ENCODE measurements around the gene PRR33. TPM values are rescaled to one million over a fixed set of nuclear protein-coding genes. Genes with fewer than 3 reads are reported as not detected.
"Not testable (repeated sequence)": the region's sequence is repeated elsewhere in the genome, so short reads cannot be mapped to it uniquely, and the experiment has no call there.

The PRR33 gene
- total RNA-seq (2014; rRNA removed; shearing (Covaris generic); ENCODE audit: low replicate concordance): not detected in 2 replicates

DNA sequence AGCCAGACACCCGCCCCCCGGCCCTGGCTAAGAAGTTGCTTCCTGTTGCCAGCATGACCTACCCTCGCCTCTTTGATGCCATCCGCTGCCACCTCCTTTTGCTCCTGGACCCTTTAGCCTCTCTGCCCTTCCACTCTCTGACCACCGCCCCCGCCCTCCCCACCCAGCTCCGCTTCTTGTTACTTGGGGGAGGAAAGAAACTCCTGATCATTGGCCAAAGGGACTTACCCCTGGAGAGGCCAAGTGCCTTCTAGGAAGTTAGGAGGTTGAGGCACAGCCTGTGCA, at the start of gene PRR33:
TSS of gene PRR33 (minus strand) at position 65 of the 285 bp plus-strand sequence. CDS start 1,311 bp downstream, outside the sequence.
- Histone ChIP-seq H4K20me1 (ENCODE audit: insufficient read depth, low read depth, low read length) (no peaks in the 10 kb centered on the region), H3K9me3 (ENCODE audit: low read length) (no peaks in the 10 kb centered on the region), H2AFZ (ENCODE audit: low read length) (no peak within 1 kb of the TSS), H3K4me2 (ENCODE audit: low read depth, low read length, poor library complexity, severe bottlenecking) (no peak within 1 kb of the TSS), H3K9ac (ENCODE audit: low read length) (no peak within 1 kb of the TSS), H3K4me3 (ENCODE audit: low read length) (no peak within 1 kb of the TSS), H3K4me1 (ENCODE audit: low read length) (no peaks in the 10 kb centered on the region), H3K27me3 (ENCODE audit: low read length) (no peaks in the 10 kb centered on the region), H3K9me2 (replicated peaks; ENCODE audit: insufficient read depth, low read length) (no peaks in the 10 kb centered on the region), H3K36me3 (ENCODE audit: insufficient read depth, low read length) (no peaks in the 10 kb centered on the region), H3K79me2 (ENCODE audit: low read length) (no peaks in the 10 kb centered on the region), H3K27ac (ENCODE audit: low read length) (no peak within 1 kb of the TSS)
- DNase-seq: no peak

DNA sequence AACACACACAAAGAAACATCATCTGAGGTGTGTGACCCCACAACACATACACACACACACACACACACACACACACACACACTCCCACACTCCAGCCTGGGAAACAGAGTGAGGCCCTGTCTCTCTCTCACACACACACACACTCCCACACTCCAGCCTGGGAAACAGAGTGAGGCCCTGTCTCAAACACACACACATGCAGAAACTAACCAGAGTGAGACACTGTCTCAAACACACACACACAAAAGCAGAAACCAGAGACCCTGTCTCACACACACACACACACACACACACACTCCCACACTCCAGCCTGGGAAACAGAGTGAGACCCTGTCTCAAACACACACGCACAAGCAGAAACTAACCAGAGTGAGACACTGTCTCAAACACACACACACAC, 48.1 kb upstream of the PRR33 start:
- not testable (repeated sequence) for H3K4me2 ChIP-seq (ENCODE audit: low read depth, low read length, poor library complexity, severe bottlenecking); H3K27ac ChIP-seq (ENCODE audit: low read length); H3K9me2 ChIP-seq (replicated peaks; ENCODE audit: insufficient read depth, low read length); H3K27me3 ChIP-seq (ENCODE audit: low read length); H3K36me3 ChIP-seq (ENCODE audit: insufficient read depth, low read length); H3K4me1 ChIP-seq (ENCODE audit: low read length); H2AFZ ChIP-seq (ENCODE audit: low read length); H3K79me2 ChIP-seq (ENCODE audit: low read length); H4K20me1 ChIP-seq (ENCODE audit: insufficient read depth, low read depth, low read length); DNase-seq; H3K9me3 ChIP-seq (ENCODE audit: low read length); H3K4me3 ChIP-seq (ENCODE audit: low read length); H3K9ac ChIP-seq (ENCODE audit: low read length)

DNA sequence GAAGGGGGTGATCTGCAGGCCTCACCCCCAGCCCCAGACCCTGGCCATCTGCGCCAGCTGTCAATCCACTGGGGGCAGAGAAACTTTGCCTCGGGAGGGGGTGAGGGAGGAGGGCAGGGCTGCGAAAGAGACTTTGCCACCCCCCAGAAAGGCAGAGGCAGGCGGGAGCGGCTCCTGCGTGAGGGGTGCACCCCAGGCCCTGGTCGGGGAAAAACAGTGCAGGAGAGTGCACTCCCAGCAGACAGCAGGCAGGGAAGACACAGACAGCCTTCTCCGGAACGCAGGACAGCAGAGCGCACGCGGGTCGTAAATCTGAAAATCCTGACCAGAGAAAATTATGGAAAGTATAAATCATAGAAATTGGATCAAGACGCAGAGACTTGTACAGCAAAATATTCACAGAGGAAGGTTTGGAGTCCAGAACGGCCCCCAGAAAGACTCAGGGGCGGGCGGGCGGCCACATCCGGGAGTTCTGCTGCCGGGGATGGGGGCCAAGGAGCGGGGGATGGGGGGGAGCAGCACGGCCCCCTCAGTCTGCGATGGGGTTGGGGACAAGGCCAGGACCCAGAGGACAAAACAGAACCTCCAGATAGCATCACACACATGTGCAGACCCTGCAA, 47.4 kb upstream of the PRR33 start:
- Histone ChIP-seq H3K4me1 (ENCODE audit: low read length) (no peaks in the 10 kb centered on the region), H3K79me2 (ENCODE audit: low read length) (no peaks in the 10 kb centered on the region), H3K4me2 (ENCODE audit: low read depth, low read length, poor library complexity, severe bottlenecking) (no peak overlapping the region), H3K9me3 (ENCODE audit: low read length) (no peaks in the 10 kb centered on the region), H3K9ac (ENCODE audit: low read length) (no peak overlapping the region), H3K27me3 (ENCODE audit: low read length) (no peaks in the 10 kb centered on the region), H2AFZ (ENCODE audit: low read length) (no peak overlapping the region), H3K36me3 (ENCODE audit: insufficient read depth, low read length) (no peaks in the 10 kb centered on the region), H4K20me1 (ENCODE audit: insufficient read depth, low read depth, low read length) (no peaks in the 10 kb centered on the region), H3K9me2 (replicated peaks; ENCODE audit: insufficient read depth, low read length) (no peaks in the 10 kb centered on the region), H3K27ac (ENCODE audit: low read length) (no peak overlapping the region), H3K4me3 (ENCODE audit: low read length) (no peak overlapping the region)
- DNase-seq: no peak

DNA sequence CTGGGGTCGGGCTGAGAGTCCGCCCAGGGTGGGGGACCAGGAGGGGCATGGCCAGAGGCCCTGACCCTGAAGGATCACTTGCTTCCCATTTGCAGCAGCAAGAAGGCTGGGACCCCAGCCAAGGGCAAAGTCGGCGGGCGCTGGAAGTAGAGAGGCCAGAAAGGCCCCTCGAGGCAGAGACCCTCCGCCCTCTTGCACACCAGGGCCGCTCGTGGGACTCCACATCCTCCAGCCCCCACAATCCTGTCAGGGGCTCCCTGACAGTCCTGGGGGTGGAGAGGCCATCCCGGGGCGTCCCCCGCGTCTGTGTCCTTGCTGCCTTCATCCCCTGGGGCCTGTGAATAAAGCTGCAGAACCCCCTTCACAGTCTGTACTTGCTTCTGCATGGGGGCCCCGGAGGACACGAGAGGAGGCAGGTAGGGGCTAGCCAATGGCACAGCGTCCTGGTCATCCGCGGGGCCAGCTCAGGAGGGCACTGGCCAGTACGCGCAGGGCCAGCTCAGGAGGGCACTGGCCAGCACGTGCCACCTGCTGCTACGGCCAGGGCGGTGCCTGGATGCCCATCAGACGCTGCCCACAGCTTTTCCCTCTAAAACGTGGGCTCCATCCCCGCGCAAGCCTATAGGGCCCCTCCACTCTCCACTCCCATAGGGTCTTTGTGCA, 46.8 kb upstream of the PRR33 start:
- no peak overlapping the region for H3K9ac ChIP-seq (ENCODE audit: low read length)
- H3K9me2 ChIP-seq (replicated peaks; ENCODE audit: insufficient read depth, low read length): no peaks in the 10 kb centered on the region
- H4K20me1 ChIP-seq (ENCODE audit: insufficient read depth, low read depth, low read length): no peaks in the 10 kb centered on the region
- no peak overlapping the region for H2AFZ ChIP-seq (ENCODE audit: low read length)
- H3K9me3 ChIP-seq (ENCODE audit: low read length): no peaks in the 10 kb centered on the region
- no peaks in the 10 kb centered on the region for H3K79me2 ChIP-seq (ENCODE audit: low read length)
- no peak overlapping the region for H3K27ac ChIP-seq (ENCODE audit: low read length)
- no peak for DNase-seq
- H3K4me2 ChIP-seq (ENCODE audit: low read depth, low read length, poor library complexity, severe bottlenecking): no peak overlapping the region
- H3K27me3 ChIP-seq (ENCODE audit: low read length): no peaks in the 10 kb centered on the region
- H3K36me3 ChIP-seq (ENCODE audit: insufficient read depth, low read length): no peaks in the 10 kb centered on the region
- no peaks in the 10 kb centered on the region for H3K4me1 ChIP-seq (ENCODE audit: low read length)
- H3K4me3 ChIP-seq (ENCODE audit: low read length): no peak overlapping the region

DNA sequence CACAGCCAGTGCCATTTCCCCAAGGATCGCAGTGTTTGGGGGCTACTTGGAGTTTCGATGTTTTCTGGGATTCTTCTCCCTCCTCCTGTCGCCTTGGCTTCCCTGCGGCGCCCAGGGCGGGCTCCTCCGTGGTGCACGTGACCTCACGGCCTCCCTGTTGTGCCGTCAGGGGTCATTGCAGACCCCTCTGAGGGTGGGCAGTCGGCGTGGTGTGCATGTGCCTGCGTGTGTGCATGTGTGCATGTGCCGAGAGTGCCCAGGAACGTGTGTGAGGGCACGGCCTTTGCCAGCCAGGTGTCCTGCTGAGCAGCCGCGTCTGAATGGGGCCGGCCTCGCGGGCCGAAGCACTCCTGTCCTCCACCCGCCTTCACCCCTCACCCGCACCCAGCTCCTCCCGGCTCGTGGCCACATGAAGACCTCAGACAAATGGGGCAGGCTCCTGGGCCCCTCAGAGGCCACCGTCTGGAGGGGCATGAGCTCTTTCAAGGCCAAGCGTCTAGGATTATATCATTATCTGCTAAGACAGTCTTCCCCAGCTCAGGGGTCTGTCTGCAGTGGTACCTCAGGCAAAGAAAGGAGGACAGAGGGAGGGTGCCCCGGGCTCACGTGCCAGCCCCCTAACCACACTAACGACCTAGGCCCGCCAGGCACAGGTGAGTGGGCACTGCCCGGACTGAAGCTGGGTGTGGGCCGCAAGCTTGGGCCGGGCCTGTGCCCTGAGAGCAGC, 46.1 kb upstream of the PRR33 start:
- Histone ChIP-seq H2AFZ (ENCODE audit: low read length) (no peak overlapping the region), H4K20me1 (ENCODE audit: insufficient read depth, low read depth, low read length) (no peaks in the 10 kb centered on the region), H3K27me3 (ENCODE audit: low read length) (no peaks in the 10 kb centered on the region), H3K9me2 (replicated peaks; ENCODE audit: insufficient read depth, low read length) (no peaks in the 10 kb centered on the region), H3K4me1 (ENCODE audit: low read length) (no peaks in the 10 kb centered on the region), H3K9me3 (ENCODE audit: low read length) (no peaks in the 10 kb centered on the region), H3K9ac (ENCODE audit: low read length) (no peak overlapping the region), H3K79me2 (ENCODE audit: low read length) (no peaks in the 10 kb centered on the region), H3K27ac (ENCODE audit: low read length) (no peak overlapping the region), H3K36me3 (ENCODE audit: insufficient read depth, low read length) (no peaks in the 10 kb centered on the region), H3K4me2 (ENCODE audit: low read depth, low read length, poor library complexity, severe bottlenecking) (no peak overlapping the region), H3K4me3 (ENCODE audit: low read length) (no peak overlapping the region)
- no peak for DNase-seq

DNA sequence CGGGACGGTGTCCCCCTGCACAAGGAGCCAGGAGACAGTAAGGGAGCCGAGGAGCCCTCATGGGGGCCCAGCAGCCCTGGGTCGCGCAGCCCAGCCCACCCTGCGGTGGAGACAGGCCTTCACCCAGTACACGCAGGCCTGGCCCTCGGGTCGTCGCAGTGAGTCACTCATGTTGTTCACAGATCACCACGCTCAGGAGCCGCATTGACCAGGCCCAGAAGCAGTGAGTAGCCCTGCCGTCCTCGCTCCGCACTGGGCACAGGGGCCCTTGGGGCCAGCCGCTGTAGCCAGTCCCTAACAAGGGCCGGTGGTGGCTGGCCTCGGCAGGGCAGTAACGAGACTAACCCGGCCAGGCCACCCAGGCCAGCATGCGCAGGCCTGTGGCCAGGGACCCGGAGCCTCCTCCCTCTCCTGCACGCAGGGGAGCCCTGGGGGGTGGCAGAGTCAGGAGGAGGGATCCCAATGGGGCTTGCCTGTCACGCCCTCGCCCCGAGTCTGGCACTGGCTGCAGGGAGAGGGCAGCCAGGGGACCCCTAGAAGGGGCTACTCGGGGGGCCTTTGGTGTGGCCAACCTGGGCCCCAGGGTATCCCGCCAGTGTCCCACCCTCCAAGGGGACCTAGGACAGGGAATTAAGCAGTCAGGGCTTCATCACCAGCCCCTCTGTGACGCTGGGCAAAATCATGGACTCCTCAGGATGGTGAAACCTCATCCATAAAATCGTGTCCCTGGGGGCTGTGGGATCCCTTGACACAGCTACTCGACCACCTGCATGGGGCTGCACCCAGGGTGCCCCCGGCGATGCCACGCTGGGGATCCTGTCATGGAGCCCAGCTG, 45.3 kb upstream of the PRR33 start:
- Histone ChIP-seq H3K9me2 (replicated peaks; ENCODE audit: insufficient read depth, low read length) (no peaks in the 10 kb centered on the region), H3K27ac (ENCODE audit: low read length) (no peak overlapping the region), H3K27me3 (ENCODE audit: low read length) (no peaks in the 10 kb centered on the region), H3K79me2 (ENCODE audit: low read length) (no peaks in the 10 kb centered on the region), H3K4me1 (ENCODE audit: low read length) (no peaks in the 10 kb centered on the region), H3K4me2 (ENCODE audit: low read depth, low read length, poor library complexity, severe bottlenecking) (no peak overlapping the region), H3K36me3 (ENCODE audit: insufficient read depth, low read length) (no peaks in the 10 kb centered on the region), H2AFZ (ENCODE audit: low read length) (no peak overlapping the region), H3K9me3 (ENCODE audit: low read length) (no peaks in the 10 kb centered on the region), H3K4me3 (ENCODE audit: low read length) (no peak overlapping the region), H3K9ac (ENCODE audit: low read length) (no peak overlapping the region), H4K20me1 (ENCODE audit: insufficient read depth, low read depth, low read length) (no peaks in the 10 kb centered on the region)
- DNase-seq: no peak

DNA sequence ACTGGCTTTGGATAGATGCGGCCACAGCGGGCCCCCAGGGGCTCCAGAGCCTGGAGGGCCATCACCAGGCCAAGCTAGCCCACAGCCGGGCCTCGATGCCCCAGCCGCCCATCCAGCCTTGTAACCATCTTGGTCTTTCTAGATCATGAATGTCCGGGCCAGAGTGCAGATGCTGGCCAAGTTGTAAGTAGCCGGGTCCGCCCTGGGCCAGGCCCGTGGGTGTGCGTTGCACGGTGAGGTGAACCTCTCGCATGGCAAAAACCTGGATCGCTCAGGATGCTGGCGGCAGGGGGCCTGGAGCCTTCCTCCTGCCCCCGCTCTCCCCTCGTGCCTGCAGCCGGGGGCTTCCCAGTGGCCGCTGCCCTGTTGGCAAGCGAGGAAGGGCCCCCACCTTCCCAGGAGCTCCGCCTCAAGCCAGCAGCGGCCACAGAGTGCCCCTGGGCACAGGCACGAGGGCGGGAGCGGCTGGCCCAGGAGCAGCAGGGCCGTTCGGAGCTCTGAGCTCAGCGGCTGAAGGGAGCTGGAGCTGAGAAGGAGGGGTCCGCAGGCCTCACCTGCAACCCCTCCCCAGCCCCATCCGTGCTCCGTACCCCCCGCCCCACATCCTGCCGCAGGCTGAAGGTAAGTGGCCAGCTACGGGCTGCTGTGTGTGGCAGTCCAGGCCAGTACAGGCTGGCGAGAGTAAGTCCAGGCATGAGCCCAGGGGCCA, 44.5 kb upstream of the PRR33 start:
- no peak overlapping the region for H3K27ac ChIP-seq (ENCODE audit: low read length)
- H3K9ac ChIP-seq (ENCODE audit: low read length): no peak overlapping the region
- no peaks in the 10 kb centered on the region for H3K9me3 ChIP-seq (ENCODE audit: low read length)
- no peak overlapping the region for H3K4me3 ChIP-seq (ENCODE audit: low read length)
- DNase-seq: no peak
- H3K9me2 ChIP-seq (replicated peaks; ENCODE audit: insufficient read depth, low read length): no peaks in the 10 kb centered on the region
- no peak overlapping the region for H2AFZ ChIP-seq (ENCODE audit: low read length)
- H3K4me1 ChIP-seq (ENCODE audit: low read length): no peaks in the 10 kb centered on the region
- H3K36me3 ChIP-seq (ENCODE audit: insufficient read depth, low read length): no peaks in the 10 kb centered on the region
- H4K20me1 ChIP-seq (ENCODE audit: insufficient read depth, low read depth, low read length): no peaks in the 10 kb centered on the region
- no peak overlapping the region for H3K4me2 ChIP-seq (ENCODE audit: low read depth, low read length, poor library complexity, severe bottlenecking)
- no peaks in the 10 kb centered on the region for H3K27me3 ChIP-seq (ENCODE audit: low read length)
- no peaks in the 10 kb centered on the region for H3K79me2 ChIP-seq (ENCODE audit: low read length)

All from Karpas-422 (cell line).